GM21526 (cell line): ENCODE measurements around the gene BACH2.

Source experiments
- ATAC-seq: cut with Tn5 transposase; IDR thresholded peaks from one replicate; pipeline ENCODE4 v1.9.1; 2021; ENCODE audit warnings: moderate library complexity; ENCODE audit not compliant: unreplicated experiment, low FRiP score

BACH2 gene

GRCh38 chr6:90008908-90009501 is 287.6 kb downstream of the BACH2 start:
- no peak for ATAC-seq

- ATAC-seq = peak; percentile 61
These were observed 288.3 kb downstream of the BACH2 start for GRCh38 chr6:90008189-90008907.

GRCh38 chr6:90005048-90005827 is 291.4 kb downstream of the BACH2 start:
- no peak for ATAC-seq

GRCh38 chr6:90004511-90004910 is 292.1 kb downstream of the BACH2 start:
- no peak for ATAC-seq

GRCh38 chr6:90003941-90004340 is 292.7 kb downstream of the BACH2 start:
- ATAC-seq = no peak

GRCh38 chr6:90003069-90003795 is 293.4 kb downstream of the BACH2 start:
- no peak for ATAC-seq

GRCh38 chr6:90000864-90001731 is 295.5 kb downstream of the BACH2 start:
- ATAC-seq = no peak

GRCh38 chr6:89999945-90000825 is 296.5 kb downstream of the BACH2 start:
- no peak for ATAC-seq

- no peak for ATAC-seq
These were observed 297.5 kb downstream of the BACH2 start for GRCh38 chr6:89999154-89999553.

- no peak for ATAC-seq
These were observed 298.9 kb downstream of the BACH2 start for GRCh38 chr6:89997456-89998445.

- no peak for ATAC-seq
These were observed 303.2 kb downstream of the BACH2 start for GRCh38 chr6:89993411-89993810.

- ATAC-seq = no peak
These were observed 303.8 kb downstream of the BACH2 start for GRCh38 chr6:89992818-89993217.

- ATAC-seq = no peak
These were observed 306.9 kb downstream of the BACH2 start for GRCh38 chr6:89989742-89990141.

- ATAC-seq = no peak
These were observed 308.8 kb downstream of the BACH2 start for GRCh38 chr6:89987830-89988229.

GRCh38 chr6:89987140-89987539 is 309.5 kb downstream of the BACH2 start:
- ATAC-seq = no peak

GRCh38 chr6:89986650-89987074 is 310.0 kb downstream of the BACH2 start:
- ATAC-seq = no peak

GRCh38 chr6:89985751-89986493 is 310.7 kb downstream of the BACH2 start:
- ATAC-seq = no peak
